Gastroesophageal sphincter (tissue), 4 donors: ENCODE measurements around the gene ST6GALNAC1. TPM values are rescaled to one million over a fixed set of nuclear protein-coding genes. Genes with fewer than 3 reads are reported as not detected.
"Not testable (repeated sequence)": the region's sequence is repeated elsewhere in the genome, so short reads cannot be mapped to it uniquely, and the experiment has no call there.

Source experiments
- ATAC-seq: fragments of 150-250 bp; one replicate; pipeline ENCODE4 v1.9.1; 2016; ENCODE audit warnings: mild to moderate bottlenecking, moderate library complexity
- H3K27ac ChIP-seq, 4 donors: fragments of 200-600 bp; sonication (generic) in 3 of 4; 1 replicate in 3 of 4; 2 replicates in 1 of 4; pipeline ENCODE4 v1.5.1; 2016 to 2019
- H3K27me3 ChIP-seq: fragments of 200-600 bp; sonication (generic); one replicate; pipeline ENCODE4 v1.5.1; 2019
- H3K36me3 ChIP-seq, 2 donors: fragments of 200-600 bp; sonication (generic); one replicate each; pipeline ENCODE4 v1.5.1; 2019; ENCODE audit warnings: control low read depth in 1 of 2
- H3K4me1 ChIP-seq, 3 donors: fragments of 200-600 bp; sonication (generic); 1 replicate in 2 of 3; 2 replicates in 1 of 3; pipeline ENCODE4 v1.5.1; 2016 to 2019; ENCODE audit warnings: control low read depth in 2 of 3
- H3K4me3 ChIP-seq, 2 donors: fragments of 200-600 bp; sonication (generic); one replicate each; pipeline ENCODE4 v1.5.1; 2019; ENCODE audit warnings: mild to moderate bottlenecking in 1 of 2, moderate library complexity in 1 of 2
- H3K9me3 ChIP-seq, 3 donors: fragments of 200-600 bp; sonication (generic); one replicate each; pipeline ENCODE4 v1.5.1; 2017 to 2019; ENCODE audit warnings: control low read depth in 2 of 3
- EP300 ChIP-seq: sonication (generic); formaldehyde crosslinking; IDR thresholded peaks from one replicate; pipeline ENCODE4 v1.6.1; 2017; ENCODE audit warnings: antibody characterized with exemption, mild to moderate bottlenecking
- POLR2A ChIP-seq, 2 donors: fragments of 450-650 bp; IDR thresholded peaks; one replicate each; pipeline ENCODE4 v1.6.1; 2017; ENCODE audit warnings: antibody characterized with exemption in 2 of 2, mild to moderate bottlenecking in 2 of 2, moderate library complexity in 1 of 2
- POLR2AphosphoS5 ChIP-seq: sonication (generic); formaldehyde crosslinking; IDR thresholded peaks from one replicate; pipeline ENCODE4 v1.6.1; 2017; ENCODE audit warnings: antibody characterized with exemption
- WGBS, 2 donors: methylation state at CpG; one replicate each; pipeline ENCODE4 v1.1.5; 2018; ENCODE audit warnings: low coverage in 1 of 2; 5-methylcytosine and 5-hydroxymethylcytosine counted together
- total RNA-seq, 4 donors: library from RNA; depleted of rRNA; stranded (reverse); fragments of >200 nt; gene quantifications; one replicate each; pipeline ENCODE4 v1.1.0, GENCODE V29; 2016
- TF ChIP-seq, protein P1 (sequence below), 4 experiments: fragments of 200-600 bp in 2 of 4; fragments of 450-650 bp in 2 of 4; sonication (generic) in 1 of 4; IDR thresholded peaks; one replicate each; pipeline ENCODE4 v1.5.1; 2017 to 2019; ENCODE audit warnings: antibody characterized with exemption in 4 of 4, mild to moderate bottlenecking in 2 of 4, moderate library complexity in 2 of 4

The ST6GALNAC1 gene
- total RNA-seq, 4 donors from 2014 or later = 0.47 to 9.6 (median 3.7) TPM

DNA sequence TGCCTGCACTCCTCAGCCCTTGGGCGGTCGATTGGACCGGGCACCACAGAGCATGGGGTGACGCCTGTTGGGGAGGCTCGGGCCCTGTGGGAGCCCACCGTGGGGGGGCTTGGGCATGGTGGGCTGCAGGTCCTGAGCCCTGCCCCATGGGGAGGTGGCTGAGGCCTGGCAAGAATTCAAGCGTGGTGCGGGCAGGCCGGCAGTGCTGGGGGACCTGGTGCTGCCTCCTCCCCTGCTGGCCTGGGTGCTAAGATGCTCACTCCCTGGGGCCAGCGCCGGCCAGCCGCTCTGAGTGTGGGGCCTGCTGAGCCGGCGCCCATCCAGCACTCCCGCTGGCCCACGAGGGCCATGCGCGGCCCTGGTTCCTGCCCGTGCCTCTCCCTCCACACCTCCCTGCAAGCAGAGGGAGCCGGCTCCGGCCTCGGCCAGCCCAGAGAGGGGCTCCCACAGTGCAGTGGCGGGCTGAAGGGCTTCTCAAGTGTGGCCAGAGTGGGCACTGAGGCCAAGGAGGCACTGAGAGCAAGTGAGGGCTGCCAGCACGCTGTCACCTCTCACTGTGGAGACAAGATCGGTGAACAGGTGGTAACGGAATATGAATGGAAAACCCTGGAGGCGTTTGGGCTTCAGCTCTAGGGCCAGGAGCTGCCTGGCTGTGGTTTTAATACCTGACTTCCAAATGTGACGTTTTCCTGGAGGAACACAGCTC is 28.5 kb downstream of the ST6GALNAC1 start:
- Histone ChIP-seq H3K4me1 (no peaks in the 10 kb centered on the region), H3K27me3 (no peaks in the 10 kb centered on the region), H3K36me3 (no peaks in the 10 kb centered on the region), H3K9me3 (no peaks in the 10 kb centered on the region), H3K27ac (no peak overlapping the region), H3K4me3 (no peak overlapping the region)
- 60 to 86% methylated on average over 1 of the region's 28 CpGs for WGBS, 2 donors
- no peak for ATAC-seq
- no peak for TF ChIP-seq POLR2A (IDR thresholded peaks at IDR 0.05)
- TF ChIP-seq, protein P1, sequence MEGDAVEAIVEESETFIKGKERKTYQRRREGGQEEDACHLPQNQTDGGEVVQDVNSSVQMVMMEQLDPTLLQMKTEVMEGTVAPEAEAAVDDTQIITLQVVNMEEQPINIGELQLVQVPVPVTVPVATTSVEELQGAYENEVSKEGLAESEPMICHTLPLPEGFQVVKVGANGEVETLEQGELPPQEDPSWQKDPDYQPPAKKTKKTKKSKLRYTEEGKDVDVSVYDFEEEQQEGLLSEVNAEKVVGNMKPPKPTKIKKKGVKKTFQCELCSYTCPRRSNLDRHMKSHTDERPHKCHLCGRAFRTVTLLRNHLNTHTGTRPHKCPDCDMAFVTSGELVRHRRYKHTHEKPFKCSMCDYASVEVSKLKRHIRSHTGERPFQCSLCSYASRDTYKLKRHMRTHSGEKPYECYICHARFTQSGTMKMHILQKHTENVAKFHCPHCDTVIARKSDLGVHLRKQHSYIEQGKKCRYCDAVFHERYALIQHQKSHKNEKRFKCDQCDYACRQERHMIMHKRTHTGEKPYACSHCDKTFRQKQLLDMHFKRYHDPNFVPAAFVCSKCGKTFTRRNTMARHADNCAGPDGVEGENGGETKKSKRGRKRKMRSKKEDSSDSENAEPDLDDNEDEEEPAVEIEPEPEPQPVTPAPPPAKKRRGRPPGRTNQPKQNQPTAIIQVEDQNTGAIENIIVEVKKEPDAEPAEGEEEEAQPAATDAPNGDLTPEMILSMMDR (IDR thresholded peaks at IDR 0.05) = no peak
- TF ChIP-seq EP300 = no peak
- no peak for TF ChIP-seq POLR2AphosphoS5

DNA sequence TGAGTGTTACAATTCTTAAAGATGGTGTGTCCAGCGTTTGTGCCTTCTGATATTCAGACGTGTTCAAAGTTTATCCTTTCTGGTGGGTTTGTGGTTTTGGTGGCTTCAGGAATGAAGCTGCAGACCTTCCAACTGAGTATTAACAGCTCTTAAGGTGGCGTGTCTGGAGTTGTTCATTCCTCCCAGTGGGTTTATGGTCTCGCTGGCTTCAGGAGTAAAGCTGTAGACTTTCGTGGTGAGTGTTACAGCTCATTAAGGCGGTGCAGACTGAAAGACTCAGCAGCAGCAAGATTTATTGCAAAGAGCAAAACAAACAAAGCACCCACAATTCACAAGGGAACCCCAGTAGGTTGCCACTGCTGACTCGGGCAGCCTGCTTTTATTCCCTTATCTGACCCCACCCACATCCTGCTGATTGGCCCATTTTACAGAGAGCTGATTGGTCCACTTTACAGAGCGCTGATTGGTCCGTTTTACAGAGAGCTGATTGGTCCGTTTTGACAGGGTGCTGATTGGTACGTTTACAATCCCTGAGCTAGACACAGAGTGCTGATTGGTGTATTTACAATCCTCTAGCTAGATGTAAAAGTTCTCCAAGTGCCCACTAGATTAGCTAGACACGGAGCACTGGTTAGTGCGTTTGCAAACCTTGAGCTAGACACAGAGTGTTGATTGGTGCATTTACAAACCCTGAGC is 29.3 kb downstream of the ST6GALNAC1 start:
- not testable (repeated sequence) for H3K9me3 ChIP-seq, H3K27ac ChIP-seq, H3K36me3 ChIP-seq, H3K27me3 ChIP-seq, H3K4me1 ChIP-seq, ATAC-seq, H3K4me3 ChIP-seq
- 73 to 86% methylated on average over 4 to 6 of the region's 13 CpGs for WGBS, 2 donors

DNA sequence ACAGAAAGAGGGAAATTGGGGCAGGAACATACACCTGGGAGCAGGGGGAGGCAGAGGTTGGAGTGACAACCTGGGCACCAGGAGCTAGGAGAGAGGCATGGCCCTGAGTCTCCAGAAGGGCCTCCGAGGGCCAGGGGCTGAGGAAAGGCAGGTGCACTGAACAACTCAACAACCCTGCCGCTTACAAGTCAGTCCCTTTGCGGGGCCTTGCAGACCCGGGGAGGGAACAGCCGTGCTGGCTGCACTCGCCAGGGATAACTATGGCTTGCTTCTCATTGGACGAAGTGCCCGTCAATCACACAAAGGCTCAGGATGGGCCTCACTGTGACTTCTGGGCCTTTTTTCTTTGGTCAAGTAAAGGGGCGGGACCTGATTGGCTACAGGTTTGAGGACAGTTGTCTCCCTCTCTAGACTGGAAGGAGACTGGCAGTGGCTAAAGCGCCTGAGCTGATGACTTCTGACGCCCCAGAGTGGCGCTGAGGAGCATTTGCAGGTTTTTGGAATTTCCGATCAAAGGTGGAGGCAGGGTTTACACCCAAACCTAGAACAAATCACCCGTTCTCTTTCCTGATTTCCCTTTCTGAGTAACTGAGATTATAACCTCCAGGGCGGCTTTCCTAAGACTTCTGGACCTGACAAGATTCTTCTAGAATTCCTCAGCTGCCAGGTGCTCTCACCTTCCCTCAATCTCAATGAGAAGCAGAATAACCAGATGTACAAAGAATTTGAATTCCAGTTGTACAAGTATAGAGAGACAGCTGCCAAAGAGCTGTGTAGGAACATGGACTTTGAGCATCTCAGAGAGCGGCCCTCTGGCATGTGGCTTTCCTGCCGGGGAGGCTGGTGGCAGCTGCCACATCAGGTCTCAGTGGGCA is 30.3 kb downstream of the ST6GALNAC1 start:
- WGBS, 2 donors = 71 to 100% methylated on average over 1 to 5 of the region's 17 CpGs
- no peaks in the 10 kb centered on the region for H3K36me3 ChIP-seq
- H3K27ac ChIP-seq = no peak overlapping the region
- TF ChIP-seq POLR2AphosphoS5 = no peak
- TF ChIP-seq EP300 = no peak
- TF ChIP-seq, protein P1 (IDR thresholded peaks at IDR 0.05) = no peak
- TF ChIP-seq POLR2A (IDR thresholded peaks at IDR 0.05) = no peak
- H3K27me3 ChIP-seq = no peaks in the 10 kb centered on the region
- ATAC-seq = no peak
- no peaks in the 10 kb centered on the region for H3K4me1 ChIP-seq
- H3K4me3 ChIP-seq = no peak overlapping the region
- no peaks in the 10 kb centered on the region for H3K9me3 ChIP-seq

DNA sequence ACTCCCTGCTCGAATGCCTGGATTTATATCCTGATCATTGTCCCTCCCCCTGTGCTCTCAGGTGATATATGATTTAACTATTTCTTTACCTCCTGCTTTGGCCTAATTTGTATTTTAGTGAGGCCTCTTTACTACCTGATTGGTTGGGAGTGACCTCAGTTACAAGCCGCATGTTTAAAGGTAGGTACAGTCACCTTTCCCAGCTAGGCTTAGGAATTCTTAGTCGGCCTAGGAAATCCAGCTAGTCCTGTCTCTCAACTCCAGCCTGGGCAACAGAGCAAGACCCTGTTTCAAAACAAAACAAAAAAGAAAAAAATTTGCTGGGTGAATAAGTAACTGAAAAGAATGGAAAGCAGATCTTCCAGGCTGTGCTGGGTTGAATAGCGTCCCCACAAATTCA is 31.1 kb downstream of the ST6GALNAC1 start:
- no peaks in the 10 kb centered on the region for H3K9me3 ChIP-seq
- no peaks in the 10 kb centered on the region for H3K27me3 ChIP-seq
- no peak overlapping the region for H3K4me3 ChIP-seq
- H3K36me3 ChIP-seq = no peaks in the 10 kb centered on the region
- ATAC-seq = no peak
- no peak for TF ChIP-seq POLR2AphosphoS5
- TF ChIP-seq POLR2A (IDR thresholded peaks at IDR 0.05) = no peak
- WGBS, 2 donors = 60 to 70% methylated on average over 2 to 4 of the region's 4 CpGs
- H3K4me1 ChIP-seq = no peaks in the 10 kb centered on the region
- H3K27ac ChIP-seq = no peak overlapping the region

DNA sequence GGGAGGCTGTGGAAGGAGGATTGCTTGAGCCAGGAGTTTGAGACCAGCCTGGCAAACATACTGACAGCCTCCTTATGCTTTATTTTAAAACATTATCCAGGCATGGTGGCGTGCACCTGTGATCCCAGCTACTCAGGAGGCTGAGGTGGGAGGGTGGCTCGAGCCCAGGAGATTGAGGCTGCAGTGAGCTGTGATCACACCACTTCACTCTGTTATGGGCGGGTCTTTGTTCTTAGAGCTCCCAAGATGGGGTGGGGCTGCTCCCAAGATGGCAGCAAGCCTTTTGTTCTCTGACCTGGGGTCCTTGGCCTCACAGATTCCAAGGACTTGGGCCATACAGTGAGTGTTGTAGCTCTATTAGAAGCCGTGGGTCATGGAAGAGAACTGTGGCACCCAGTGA is 31.8 kb downstream of the ST6GALNAC1 start:
- H3K36me3 ChIP-seq = no peaks in the 10 kb centered on the region
- H3K4me1 ChIP-seq = no peaks in the 10 kb centered on the region
- H3K9me3 ChIP-seq = no peaks in the 10 kb centered on the region
- H3K27ac ChIP-seq = no peak overlapping the region
- no peak overlapping the region for H3K4me3 ChIP-seq
- ATAC-seq = no peak
- TF ChIP-seq POLR2AphosphoS5 (no peak), EP300 (no peak), POLR2A (IDR thresholded peaks at IDR 0.05) (no peak)
- TF ChIP-seq, protein P1 (IDR thresholded peaks at IDR 0.05) = no peak
- 100% methylated on average over 1 to 2 of the region's 4 CpGs for WGBS, 2 donors
- no peaks in the 10 kb centered on the region for H3K27me3 ChIP-seq

DNA sequence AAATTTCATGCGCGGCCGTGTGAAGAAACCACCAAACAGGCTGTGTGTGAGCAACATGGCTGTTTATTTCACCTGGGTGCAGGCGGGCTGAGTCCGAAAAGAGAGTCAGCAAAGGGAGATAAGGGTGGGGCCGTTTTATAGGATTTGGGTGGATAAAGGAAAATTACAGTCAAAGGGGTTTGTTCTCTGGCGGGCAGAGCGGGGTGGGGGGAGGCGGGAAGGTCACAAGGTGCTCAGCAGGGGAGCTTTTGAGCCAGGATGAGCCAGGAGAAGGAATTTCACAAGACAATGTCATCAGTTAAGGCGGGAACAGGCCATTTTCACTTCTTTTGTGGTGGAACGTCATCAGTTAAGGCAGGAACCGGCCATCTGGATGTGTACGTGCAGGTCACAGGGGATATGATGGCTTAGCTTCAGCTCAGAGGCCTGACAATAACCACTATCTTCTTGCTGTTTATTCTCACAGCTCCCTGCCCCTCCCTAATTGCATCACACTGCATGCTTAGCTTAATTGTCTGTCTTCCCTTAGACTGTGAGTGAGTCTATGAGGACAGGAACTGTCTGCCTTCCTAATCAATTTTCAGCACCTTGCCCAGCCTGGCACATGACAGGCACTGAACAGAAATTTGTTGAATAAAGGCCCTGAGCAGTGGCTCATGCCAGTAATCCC is 32.3 kb downstream of the ST6GALNAC1 start:
- H3K4me3 ChIP-seq, H3K36me3 ChIP-seq, H3K27ac ChIP-seq, H3K27me3 ChIP-seq, H3K9me3 ChIP-seq, ATAC-seq, H3K4me1 ChIP-seq: not testable (repeated sequence)
- 65 to 67% methylated on average over 6 to 8 of the region's 13 CpGs for WGBS, 2 donors

DNA sequence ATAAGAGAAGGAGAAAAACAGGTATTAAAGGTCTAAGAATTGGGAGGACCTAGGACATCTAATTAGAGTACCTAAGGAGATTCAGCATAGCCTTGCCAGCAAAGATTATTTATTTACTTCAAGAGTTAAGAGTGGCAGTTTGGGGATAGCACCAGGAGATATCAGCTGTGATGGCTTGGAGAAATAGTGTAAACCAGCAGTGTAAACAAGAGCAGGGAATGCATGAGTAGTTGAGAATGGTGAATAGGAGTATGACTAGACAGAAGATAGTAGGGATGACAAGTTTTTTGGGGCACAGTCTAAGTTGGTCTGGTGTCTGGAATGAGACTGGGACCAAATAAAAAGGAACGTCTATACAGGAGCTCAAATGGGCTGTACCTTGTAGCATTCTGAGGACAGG is 36.9 kb downstream of the ST6GALNAC1 start:
- not testable (repeated sequence) for H3K27ac ChIP-seq, ATAC-seq, H3K4me3 ChIP-seq, H3K27me3 ChIP-seq, H3K4me1 ChIP-seq, H3K9me3 ChIP-seq, H3K36me3 ChIP-seq
- 88 to 100% methylated on average over 1 of the region's 1 CpG for WGBS, 2 donors
